OCI-LY7 (cell line): ENCODE data around the gene CLEC2L. TPM values are rescaled to one million over a fixed set of nuclear protein-coding genes. Genes with fewer than 3 reads are reported as not detected.

Source experiments
- BruUV-seq: library from RNA; stranded (reverse); fragments of 400-500 nt; replicated peaks from 2 replicates; lab custom pipeline; 2021; lab: Mats Ljungman, UMichigan
- CTCF ChIA-PET: fragments of 300-600 bp; sonication (Branson Sonifier 250); formaldehyde crosslinking; loops from one replicate; lab custom pipeline; 2022; ENCODE audit warnings: antibody characterized with exemption; ENCODE audit not compliant: unreplicated experiment; lab: Charles Lee
- POLR2A ChIA-PET: fragments of 300-600 bp; sonication (Branson Sonifier 250); formaldehyde crosslinking; loops from one replicate; lab custom pipeline; 2022; ENCODE audit warnings: antibody characterized with exemption; lab: Charles Lee
- DNase-seq: peaks from one replicate; pipeline ENCODE4 v3.0.0-alpha.2; 2015; ENCODE audit warnings: low spot score
- H2AFZ ChIP-seq: fragments of 200-600 bp; sonication (generic), shearing (Covaris generic); 2 replicates; pipeline ENCODE4 v1.6.1; 2014; ENCODE audit warnings: mild to moderate bottlenecking, antibody characterized with exemption, low read length, moderate library complexity
- H3K27ac ChIP-seq: fragments of 200-600 bp; sonication (generic); 2 replicates; pipeline ENCODE4 v1.5.1; 2014; ENCODE audit warnings: mixed run types, low read depth, mild to moderate bottlenecking, moderate library complexity, low read length, inconsistent platforms; ENCODE audit not compliant: poor library complexity, severe bottlenecking
- H3K36me3 ChIP-seq: fragments of 200-600 bp; sonication (generic); 2 replicates; pipeline ENCODE4 v1.6.1; 2014; ENCODE audit warnings: mild to moderate bottlenecking, antibody characterized with exemption, low read length, moderate library complexity, mixed read lengths; ENCODE audit not compliant: insufficient read depth
- H3K4me1 ChIP-seq: fragments of 200-600 bp; sonication (generic); 2 replicates; pipeline ENCODE4 v1.5.1; 2014; ENCODE audit warnings: mild to moderate bottlenecking, low read length; ENCODE audit not compliant: insufficient read depth, poor library complexity, severe bottlenecking
- H3K4me2 ChIP-seq: fragments of 200-600 bp; sonication (generic); 2 replicates; pipeline ENCODE4 v1.6.1; 2014; ENCODE audit warnings: mild to moderate bottlenecking, low read length
- H3K4me3 ChIP-seq: fragments of 200-600 bp; sonication (generic); 2 replicates; pipeline ENCODE4 v1.5.1; 2014; ENCODE audit warnings: mild to moderate bottlenecking, low read depth, low read length; ENCODE audit not compliant: poor library complexity, severe bottlenecking
- H3K79me2 ChIP-seq: fragments of 200-600 bp; sonication (generic); 2 replicates; pipeline ENCODE4 v1.6.1; 2016; ENCODE audit warnings: low read depth, mild to moderate bottlenecking, low read length, moderate library complexity, mixed read lengths; ENCODE audit not compliant: insufficient read depth
- H3K9me2 ChIP-seq: fragments of 200-600 bp; sonication (generic); 2 replicates; pipeline ENCODE4 v1.6.1; 2016; ENCODE audit warnings: mild to moderate bottlenecking, low read length, mixed read lengths; ENCODE audit not compliant: insufficient read depth
- H3K9me3 ChIP-seq: fragments of 200-600 bp; sonication (generic); 2 replicates; pipeline ENCODE4 v1.6.1; 2014; ENCODE audit warnings: mild to moderate bottlenecking, mixed run types, low read length, mixed read lengths
- H4K20me1 ChIP-seq: fragments of 200-600 bp; sonication (generic); 2 replicates; pipeline ENCODE4 v1.6.1; 2014; ENCODE audit warnings: mild to moderate bottlenecking, antibody characterized with exemption, low read length, moderate library complexity, mixed read lengths; ENCODE audit not compliant: insufficient read depth
- CTCF ChIP-seq: fragments of 200-600 bp; sonication (generic); conservative IDR thresholded peaks from 2 replicates; pipeline ENCODE4 v1.5.1; 2014; ENCODE audit warnings: mild to moderate bottlenecking, antibody characterized with exemption, low read length, moderate library complexity, mixed read lengths
- EZH2phosphoT487 ChIP-seq: fragments of 200-600 bp; sonication (generic); IDR thresholded peaks from 2 replicates; pipeline ENCODE4 v1.6.1; 2018; ENCODE audit warnings: low read depth, borderline replicate concordance, mild to moderate bottlenecking, mixed run types, antibody characterized with exemption, low read length, moderate library complexity, mixed read lengths
- intact Hi-C: fragments of 100-400 bp; cut with micrococcal nuclease; formaldehyde crosslinking; loops from one replicate; pipeline ENCODE4 v1.10.0; 2022; ENCODE audit not compliant: unreplicated experiment
- total RNA-seq, 2 experiments: library from RNA; depleted of rRNA in 1 of 2; stranded (reverse); fragments of >200 nt in 1 of 2; shearing (Covaris generic) in 1 of 2; gene quantifications; 2 replicates each; pipeline ENCODE4 v1.2.3, GENCODE V29; 2014 to 2022

Gene CLEC2L
- total RNA-seq, 2 experiments from 2014 or later, result not detected

- no peak for DNase-seq
- H2AFZ ChIP-seq, result no peak overlapping the region
- no peak overlapping the region for H3K4me2 ChIP-seq
- POLR2A ChIA-PET, result no interaction called here
- intact Hi-C loops, result no loop called here
- no peak overlapping the region for H3K4me3 ChIP-seq
- no peaks in the 10 kb centered on the region for H3K9me2 ChIP-seq
- H3K79me2 ChIP-seq, result no peaks in the 10 kb centered on the region
- no TSS peak for BruUV-seq
- no peaks in the 10 kb centered on the region for H4K20me1 ChIP-seq
- no peak overlapping the region for H3K27ac ChIP-seq
- TF ChIP-seq EZH2phosphoT487 (no peak), CTCF (no peak)
- CTCF ChIA-PET, result no interaction called here
- H3K9me3 ChIP-seq, result no peaks in the 10 kb centered on the region
- no peaks in the 10 kb centered on the region for H3K36me3 ChIP-seq
- H3K4me1 ChIP-seq, result no peaks in the 10 kb centered on the region
Observed at GRCh38 chr7:139482662-139483466, 40.6 kb upstream of the CLEC2L start.

- CTCF ChIA-PET, result no interaction called here
- TF ChIP-seq CTCF (no peak), EZH2phosphoT487 (no peak)
- intact Hi-C loops, result no loop called here
- H3K9me2 ChIP-seq, result no peaks in the 10 kb centered on the region
- DNase-seq, result no peak
- H3K79me2 ChIP-seq, result no peaks in the 10 kb centered on the region
- no peak overlapping the region for H2AFZ ChIP-seq
- H3K4me1 ChIP-seq, result no peaks in the 10 kb centered on the region
- no peaks in the 10 kb centered on the region for H3K9me3 ChIP-seq
- H3K4me3 ChIP-seq, result no peak overlapping the region
- BruUV-seq, result no TSS peak
- no peaks in the 10 kb centered on the region for H4K20me1 ChIP-seq
- POLR2A ChIA-PET, result no interaction called here
- H3K4me2 ChIP-seq, result no peak overlapping the region
- no peak overlapping the region for H3K27ac ChIP-seq
- no peaks in the 10 kb centered on the region for H3K36me3 ChIP-seq
Observed at GRCh38 chr7:139487366-139488080, 36.0 kb upstream of the CLEC2L start.

- intact Hi-C loops, result no loop called here
- Histone ChIP-seq H3K4me3 (no peak overlapping the region), H3K9me2 (no peaks in the 10 kb centered on the region), H2AFZ (no peak overlapping the region), H3K79me2 (no peaks in the 10 kb centered on the region), H3K9me3 (no peaks in the 10 kb centered on the region), H3K4me1 (no peaks in the 10 kb centered on the region), H4K20me1 (no peaks in the 10 kb centered on the region), H3K4me2 (no peak overlapping the region), H3K27ac (no peak overlapping the region), H3K36me3 (no peaks in the 10 kb centered on the region)
- CTCF ChIA-PET, result no interaction called here
- BruUV-seq, result no TSS peak
- POLR2A ChIA-PET, result interaction anchor here (0.8 kb wide), 1 partner anchor 11 kb away, joined by 3 read pairs; no protein-coding TSS in a partner anchor
- no peak for TF ChIP-seq EZH2phosphoT487
- TF ChIP-seq CTCF, result no peak
- DNase-seq, result no peak
Observed at GRCh38 chr7:139488810-139489209, 34.7 kb upstream of the CLEC2L start.
